Chondrocyte (in vitro differentiated cells): Measurements from ENCODE around the gene FBXO3. TPM values are rescaled to one million over a fixed set of nuclear protein-coding genes. Genes with fewer than 3 reads are reported as not detected.
A peak's percentile ranks its signal among the peaks of the same experiment; 100 is the strongest.
"Not testable (repeated sequence)": the region's sequence is repeated elsewhere in the genome, so short reads cannot be mapped to it uniquely, and the experiment has no call there.

Source experiments
- DNase-seq: peaks from one replicate; pipeline ENCODE4 v3.0.0; 2021; ENCODE audit warnings: mixed read lengths, low spot score
- H3K27ac Mint-ChIP-seq: one replicate; pipeline ENCODE4 v1.8.0; 2021; ENCODE audit warnings: mild to moderate bottlenecking, moderate library complexity, mixed read lengths; ENCODE audit not compliant: unreplicated experiment
- H3K27me3 Mint-ChIP-seq: 2 replicates; pipeline ENCODE4 v1.8.0; 2021; ENCODE audit warnings: low read depth, mixed read lengths
- H3K36me3 Mint-ChIP-seq: 2 replicates; pipeline ENCODE4 v1.8.0; 2021; ENCODE audit warnings: low read depth, mixed read lengths
- H3K4me1 Mint-ChIP-seq: 2 replicates; pipeline ENCODE4 v1.8.0; 2021; ENCODE audit warnings: low read depth, mild to moderate bottlenecking, mixed read lengths
- H3K4me3 Mint-ChIP-seq: one replicate; pipeline ENCODE4 v1.8.0; 2021; ENCODE audit warnings: mild to moderate bottlenecking, moderate library complexity, mixed read lengths; ENCODE audit not compliant: unreplicated experiment
- H3K9me3 Mint-ChIP-seq: 2 replicates; pipeline ENCODE4 v1.8.0; 2021; ENCODE audit warnings: low read depth, mixed read lengths
- CTCF ChIP-seq: fragments of 200-600 bp; sonication (generic); IDR thresholded peaks from 2 replicates; pipeline ENCODE4 v1.5.0; 2021; ENCODE audit warnings: antibody characterized with exemption, mild to moderate bottlenecking, moderate library complexity
- long read RNA-seq: library from polyadenylated mRNA; stranded (forward); transcript quantifications from one replicate; pipeline ENCODE4 v2.0.0, GENCODE V29; 2021
- total RNA-seq: library from RNA; stranded (reverse); gene quantifications from 3 replicates; pipeline ENCODE4 v1.2.1, GENCODE V29; 2021

FBXO3 gene
- 18.0 to 32.1 TPM (median 22.0 TPM) in 3 replicates for total RNA-seq
- long read RNA-seq, transcript FBXO3-201 (11 exons, 2,397 nt), result major isoform, 46 of 61 reads
- long read RNA-seq, transcript FBXO3-202 (10 exons, 1,672 nt), result minor isoform, 7 of 61 reads
- long read RNA-seq, partial matches to known transcripts, result 3 of 61 reads
- long read RNA-seq, other reads (novel, unspliced or antisense), result 5 of 61 reads

GRCh38 chr11:33773987-33774735 is at the start of gene FBXO3:
Gene FBXO3 (minus strand): TSS chr11:33774520. CDS start chr11:33774497, 23 bp downstream.
- H3K9me3 Mint-ChIP-seq, result no peaks in the 10 kb centered on the region
- TF ChIP-seq CTCF, result no peak
- peaks cover 33% of the 10 kb centered on the region for H3K4me1 Mint-ChIP-seq
- H3K4me3 Mint-ChIP-seq, result peak within 1 kb of the TSS; percentile 93
- peak within 1 kb of the TSS; percentile 90 for H3K27ac Mint-ChIP-seq
- no peak for DNase-seq
- no peaks in the 10 kb centered on the region for H3K27me3 Mint-ChIP-seq
- H3K36me3 Mint-ChIP-seq, result peaks cover 6% of the 10 kb centered on the region

GRCh38 chr11:33822981-33823380 is 48.7 kb upstream of the FBXO3 start:
- H3K27ac Mint-ChIP-seq, H3K4me1 Mint-ChIP-seq, H3K9me3 Mint-ChIP-seq, H3K36me3 Mint-ChIP-seq, H3K4me3 Mint-ChIP-seq, DNase-seq: not testable (repeated sequence)
- peaks cover 23% of the 10 kb centered on the region for H3K27me3 Mint-ChIP-seq

GRCh38 chr11:33819278-33820035 is 45.1 kb upstream of the FBXO3 start:
- no peak for TF ChIP-seq CTCF
- Mint-ChIP-seq H3K4me3 (no peak overlapping the region), H3K36me3 (no peaks in the 10 kb centered on the region), H3K9me3 (peaks cover 6% of the 10 kb centered on the region), H3K27ac (no peak overlapping the region), H3K27me3 (peaks cover 22% of the 10 kb centered on the region), H3K4me1 (no peaks in the 10 kb centered on the region)
- no peak for DNase-seq

GRCh38 chr11:33808228-33808828 is 34.0 kb upstream of the FBXO3 start:
- H3K27ac Mint-ChIP-seq, result no peak overlapping the region
- H3K4me1 Mint-ChIP-seq, result peaks cover 8% of the 10 kb centered on the region
- H3K36me3 Mint-ChIP-seq, result no peaks in the 10 kb centered on the region
- DNase-seq, result no peak
- no peaks in the 10 kb centered on the region for H3K9me3 Mint-ChIP-seq
- TF ChIP-seq CTCF, result peak; percentile 95
- no peak overlapping the region for H3K4me3 Mint-ChIP-seq
- H3K27me3 Mint-ChIP-seq, result peaks cover 25% of the 10 kb centered on the region

- Mint-ChIP-seq H3K36me3 (no peaks in the 10 kb centered on the region), H3K9me3 (no peaks in the 10 kb centered on the region), H3K27ac (no peak overlapping the region), H3K4me3 (no peak overlapping the region), H3K4me1 (peaks cover 17% of the 10 kb centered on the region), H3K27me3 (peaks cover 42% of the 10 kb centered on the region)
- TF ChIP-seq CTCF, result no peak
- DNase-seq, result no peak
Observed at GRCh38 chr11:33804471-33804870, 30.2 kb upstream of the FBXO3 start.
